Fibroblast of lung (primary cell): ENCODE measurements around the gene USP17L18. TPM values are rescaled to one million over a fixed set of nuclear protein-coding genes. Genes with fewer than 3 reads are reported as not detected.
"Not testable (repeated sequence)": the region's sequence is repeated elsewhere in the genome, so short reads cannot be mapped to it uniquely, and the experiment has no call there.

Source experiments
- DNase-seq, 2 donors: peaks; one replicate each; pipeline versions ENCODE4 v3.0.0 to v3.0.0-alpha.2; 2010; ENCODE audit warnings: low read depth in 2 of 2
- H2AFZ ChIP-seq: 2 replicates; pipeline ENCODE4 v1.5.1; 2012; ENCODE audit warnings: low read length, control low read depth, inconsistent platforms
- H3K27ac ChIP-seq: 2 replicates; pipeline ENCODE4 v1.5.1; 2011; ENCODE audit warnings: low read length, control low read depth; ENCODE audit not compliant: insufficient read depth
- H3K27me3 ChIP-seq: 2 replicates; pipeline ENCODE4 v1.5.1; 2011; ENCODE audit warnings: mild to moderate bottlenecking, low read length; ENCODE audit not compliant: control insufficient read depth, insufficient read depth
- H3K36me3 ChIP-seq: 2 replicates; pipeline ENCODE4 v1.5.1; 2011; ENCODE audit warnings: low read length; ENCODE audit not compliant: control insufficient read depth, insufficient read depth
- H3K4me1 ChIP-seq: 2 replicates; pipeline ENCODE4 v1.5.1; 2011; ENCODE audit warnings: low read length; ENCODE audit not compliant: control insufficient read depth, insufficient read depth; ENCODE audit errors: extremely low read depth
- H3K4me2 ChIP-seq: 2 replicates; pipeline ENCODE4 v1.5.1; 2011; ENCODE audit warnings: low read length, control low read depth; ENCODE audit not compliant: insufficient read depth; ENCODE audit errors: extremely low read depth
- H3K4me3 ChIP-seq, 4 experiments: fragments of 200-600 bp in 1 of 4; sonication (generic) in 1 of 4; replicated peaks in 1 of 4; 2 replicates each; pipeline ENCODE4 v1.5.1; 2011 to 2016; ENCODE audit warnings: low read length in 4 of 4, low read depth in 3 of 4, mild to moderate bottlenecking in 3 of 4, control low read depth in 2 of 4, inconsistent platforms in 1 of 4, mixed read lengths in 1 of 4; ENCODE audit not compliant: insufficient read depth in 1 of 4; ENCODE audit errors: control extremely low read depth in 1 of 4
- H3K79me2 ChIP-seq: 2 replicates; pipeline ENCODE4 v1.5.1; 2012; ENCODE audit warnings: mild to moderate bottlenecking, low read length, inconsistent platforms; ENCODE audit not compliant: control insufficient read depth, insufficient read depth
- H3K9ac ChIP-seq: 2 replicates; pipeline ENCODE4 v1.5.1; 2011; ENCODE audit warnings: mild to moderate bottlenecking, low read length, control low read depth; ENCODE audit not compliant: insufficient read depth
- H3K9me3 ChIP-seq: 2 replicates; pipeline ENCODE4 v1.5.1; 2012; ENCODE audit warnings: low read depth, low read length; ENCODE audit not compliant: control insufficient read depth, insufficient read depth
- H4K20me1 ChIP-seq: 2 replicates; pipeline ENCODE4 v1.5.1; 2011; ENCODE audit warnings: low read length; ENCODE audit not compliant: control insufficient read depth, insufficient read depth; ENCODE audit errors: extremely low read depth
- polyA plus RNA-seq, 2 donors: library from polyadenylated mRNA; depleted of rRNA in 1 of 2; stranded (reverse) in 1 of 2; unstranded in 1 of 2; fragments of >200 nt; gene quantifications; 2 replicates each; pipeline ENCODE4 v1.2.1, GENCODE V29; 2011 to 2012; ENCODE audit warnings: missing spikeins in 1 of 2
- total RNA-seq: library from RNA; depleted of rRNA; stranded (reverse); fragments of >200 nt; gene quantifications from 2 replicates; pipeline ENCODE4 v1.2.1, GENCODE V29; 2014

USP17L18 gene
- total and polyA plus RNA-seq, 2 donors (not counting 1 experiment from before 2014, with no cell fraction given), result not detected

- not testable (repeated sequence) for H3K4me2 ChIP-seq, H4K20me1 ChIP-seq, H3K4me3 ChIP-seq, DNase-seq, H3K27me3 ChIP-seq, H2AFZ ChIP-seq, H3K9ac ChIP-seq, H3K36me3 ChIP-seq, H3K9me3 ChIP-seq, H3K27ac ChIP-seq, H3K79me2 ChIP-seq, H3K4me1 ChIP-seq
Observed at GRCh38 chr4:9230249-9230648, 18.2 kb upstream of the USP17L18 start.

- not testable (repeated sequence) for H3K4me1 ChIP-seq, H3K4me3 ChIP-seq, H3K9ac ChIP-seq, H3K79me2 ChIP-seq, H3K4me2 ChIP-seq, H2AFZ ChIP-seq, DNase-seq, H4K20me1 ChIP-seq, H3K9me3 ChIP-seq, H3K27me3 ChIP-seq, H3K27ac ChIP-seq, H3K36me3 ChIP-seq
Observed at GRCh38 chr4:9234085-9234484, 14.3 kb upstream of the USP17L18 start, which contains the start of gene USP17L15. TSS of gene USP17L15 (plus strand) at chr4:9234385. CDS start at chr4:9234385, 0 bp downstream.

GRCh38 chr4:9238461-9238860 is 10.0 kb upstream of the USP17L18 start:
- H3K79me2 ChIP-seq, H3K9me3 ChIP-seq, H4K20me1 ChIP-seq, H3K9ac ChIP-seq, H2AFZ ChIP-seq, H3K4me3 ChIP-seq, H3K36me3 ChIP-seq, H3K4me1 ChIP-seq, H3K27me3 ChIP-seq, H3K4me2 ChIP-seq, H3K27ac ChIP-seq: not testable (repeated sequence)
- peak in 1 of 2 donors; percentile 0 for DNase-seq

- not testable (repeated sequence) for H3K9me3 ChIP-seq, H3K4me1 ChIP-seq, H4K20me1 ChIP-seq, H3K27ac ChIP-seq, H2AFZ ChIP-seq, DNase-seq, H3K4me3 ChIP-seq, H3K27me3 ChIP-seq, H3K9ac ChIP-seq, H3K4me2 ChIP-seq, H3K79me2 ChIP-seq, H3K36me3 ChIP-seq
Observed at GRCh38 chr4:9243579-9243978, 4.9 kb upstream of the USP17L18 start, which contains the start of gene USP17L17. TSS of gene USP17L17 (plus strand) at chr4:9243879. CDS start at chr4:9243879, 0 bp downstream.

- not testable (repeated sequence) for H3K36me3 ChIP-seq, H3K9me3 ChIP-seq, H3K4me1 ChIP-seq, H4K20me1 ChIP-seq, H3K27ac ChIP-seq, H2AFZ ChIP-seq, DNase-seq, H3K79me2 ChIP-seq, H3K4me3 ChIP-seq, H3K4me2 ChIP-seq, H3K9ac ChIP-seq, H3K27me3 ChIP-seq
Observed at GRCh38 chr4:9253078-9253477, 4.6 kb downstream of the USP17L18 start, which contains the start of gene USP17L19. TSS of gene USP17L19 (plus strand) at chr4:9253378. CDS start at chr4:9253378, 0 bp downstream.

- not testable (repeated sequence) for H3K9ac ChIP-seq, H3K4me3 ChIP-seq
Observed at GRCh38 chr4:9257824-9258223, 9.4 kb downstream of the USP17L18 start, which contains the start of gene USP17L20. TSS of gene USP17L20 (plus strand) at chr4:9258124. CDS start at chr4:9258124, 0 bp downstream.

GRCh38 chr4:9262572-9262971 is 14.1 kb downstream of the USP17L18 start, which contains the start of gene USP17L21:
TSS of gene USP17L21 (plus strand) at chr4:9262872. CDS start at chr4:9262872, 0 bp downstream.
- H3K4me2 ChIP-seq, H3K36me3 ChIP-seq, H3K9me3 ChIP-seq, H4K20me1 ChIP-seq, H3K4me3 ChIP-seq, H3K9ac ChIP-seq, DNase-seq, H3K27me3 ChIP-seq, H2AFZ ChIP-seq, H3K4me1 ChIP-seq, H3K79me2 ChIP-seq, H3K27ac ChIP-seq: not testable (repeated sequence)

More at GRCh38 chr4:9257824-9258223, 9.4 kb downstream of the USP17L18 start, which contains the start of gene USP17L20:
- not testable (repeated sequence) for DNase-seq, H2AFZ ChIP-seq, H3K9me3 ChIP-seq, H3K79me2 ChIP-seq, H3K27me3 ChIP-seq, H3K27ac ChIP-seq, H3K4me1 ChIP-seq, H3K4me2 ChIP-seq, H3K36me3 ChIP-seq, H4K20me1 ChIP-seq
